PC-3 (cell line): Measurements from ENCODE around the gene CELA2B.

Experiments
- EZH2 ChIP-seq: fragments of 300-600 bp; sonication (generic); IDR thresholded peaks from one replicate; pipeline ENCODE4 v1.6.1; 2017; ENCODE audit warnings: antibody characterized with exemption, mild to moderate bottlenecking, low read length; ENCODE audit not compliant: unreplicated experiment
- EZH2phosphoT487 ChIP-seq: fragments of 300-600 bp; sonication (generic); IDR thresholded peaks from 2 replicates; pipeline ENCODE4 v1.6.1; 2018; ENCODE audit warnings: mild to moderate bottlenecking, antibody characterized with exemption, low read length, borderline replicate concordance
- TF ChIP-seq, protein P1 (sequence below): fragments of 300-600 bp; sonication (generic); conservative IDR thresholded peaks from 2 replicates; pipeline ENCODE4 v1.5.1; 2017; ENCODE audit warnings: antibody characterized with exemption, low read depth, mild to moderate bottlenecking, low read length

DNA sequence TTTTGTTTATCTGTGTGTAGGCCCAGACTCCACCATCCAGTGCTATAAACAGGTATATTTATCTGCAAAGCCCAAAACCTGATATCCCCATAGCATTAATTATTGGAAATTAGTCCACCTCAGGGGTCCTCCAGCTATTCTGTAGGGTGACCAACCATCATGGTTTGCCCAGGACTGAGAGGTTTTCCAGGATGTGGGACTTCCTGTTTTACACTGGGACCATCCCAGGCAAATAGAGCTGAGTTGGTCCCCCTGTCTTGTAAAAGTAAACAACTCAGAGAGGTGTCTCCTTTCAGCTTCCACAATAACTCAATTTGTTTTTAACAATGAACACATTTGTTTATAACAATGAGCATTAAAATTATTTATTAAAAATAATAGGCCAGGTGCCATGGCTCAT lies 7.8 kb upstream of the CELA2B start:
- TF ChIP-seq, protein P1, sequence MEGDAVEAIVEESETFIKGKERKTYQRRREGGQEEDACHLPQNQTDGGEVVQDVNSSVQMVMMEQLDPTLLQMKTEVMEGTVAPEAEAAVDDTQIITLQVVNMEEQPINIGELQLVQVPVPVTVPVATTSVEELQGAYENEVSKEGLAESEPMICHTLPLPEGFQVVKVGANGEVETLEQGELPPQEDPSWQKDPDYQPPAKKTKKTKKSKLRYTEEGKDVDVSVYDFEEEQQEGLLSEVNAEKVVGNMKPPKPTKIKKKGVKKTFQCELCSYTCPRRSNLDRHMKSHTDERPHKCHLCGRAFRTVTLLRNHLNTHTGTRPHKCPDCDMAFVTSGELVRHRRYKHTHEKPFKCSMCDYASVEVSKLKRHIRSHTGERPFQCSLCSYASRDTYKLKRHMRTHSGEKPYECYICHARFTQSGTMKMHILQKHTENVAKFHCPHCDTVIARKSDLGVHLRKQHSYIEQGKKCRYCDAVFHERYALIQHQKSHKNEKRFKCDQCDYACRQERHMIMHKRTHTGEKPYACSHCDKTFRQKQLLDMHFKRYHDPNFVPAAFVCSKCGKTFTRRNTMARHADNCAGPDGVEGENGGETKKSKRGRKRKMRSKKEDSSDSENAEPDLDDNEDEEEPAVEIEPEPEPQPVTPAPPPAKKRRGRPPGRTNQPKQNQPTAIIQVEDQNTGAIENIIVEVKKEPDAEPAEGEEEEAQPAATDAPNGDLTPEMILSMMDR, result no peak
- no peak for TF ChIP-seq EZH2phosphoT487
- no peak for TF ChIP-seq EZH2
